RPMI8226 (cell line): ENCODE measurements around the gene AFAP1L2.
A peak's percentile ranks its signal among the peaks of the same experiment; 100 is the strongest.

Source experiments
- DNase-seq: peaks from one replicate; pipeline ENCODE4 v3.0.0-alpha.2; 2015

The AFAP1L2 gene, protein sequence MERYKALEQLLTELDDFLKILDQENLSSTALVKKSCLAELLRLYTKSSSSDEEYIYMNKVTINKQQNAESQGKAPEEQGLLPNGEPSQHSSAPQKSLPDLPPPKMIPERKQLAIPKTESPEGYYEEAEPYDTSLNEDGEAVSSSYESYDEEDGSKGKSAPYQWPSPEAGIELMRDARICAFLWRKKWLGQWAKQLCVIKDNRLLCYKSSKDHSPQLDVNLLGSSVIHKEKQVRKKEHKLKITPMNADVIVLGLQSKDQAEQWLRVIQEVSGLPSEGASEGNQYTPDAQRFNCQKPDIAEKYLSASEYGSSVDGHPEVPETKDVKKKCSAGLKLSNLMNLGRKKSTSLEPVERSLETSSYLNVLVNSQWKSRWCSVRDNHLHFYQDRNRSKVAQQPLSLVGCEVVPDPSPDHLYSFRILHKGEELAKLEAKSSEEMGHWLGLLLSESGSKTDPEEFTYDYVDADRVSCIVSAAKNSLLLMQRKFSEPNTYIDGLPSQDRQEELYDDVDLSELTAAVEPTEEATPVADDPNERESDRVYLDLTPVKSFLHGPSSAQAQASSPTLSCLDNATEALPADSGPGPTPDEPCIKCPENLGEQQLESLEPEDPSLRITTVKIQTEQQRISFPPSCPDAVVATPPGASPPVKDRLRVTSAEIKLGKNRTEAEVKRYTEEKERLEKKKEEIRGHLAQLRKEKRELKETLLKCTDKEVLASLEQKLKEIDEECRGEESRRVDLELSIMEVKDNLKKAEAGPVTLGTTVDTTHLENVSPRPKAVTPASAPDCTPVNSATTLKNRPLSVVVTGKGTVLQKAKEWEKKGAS

DNA sequence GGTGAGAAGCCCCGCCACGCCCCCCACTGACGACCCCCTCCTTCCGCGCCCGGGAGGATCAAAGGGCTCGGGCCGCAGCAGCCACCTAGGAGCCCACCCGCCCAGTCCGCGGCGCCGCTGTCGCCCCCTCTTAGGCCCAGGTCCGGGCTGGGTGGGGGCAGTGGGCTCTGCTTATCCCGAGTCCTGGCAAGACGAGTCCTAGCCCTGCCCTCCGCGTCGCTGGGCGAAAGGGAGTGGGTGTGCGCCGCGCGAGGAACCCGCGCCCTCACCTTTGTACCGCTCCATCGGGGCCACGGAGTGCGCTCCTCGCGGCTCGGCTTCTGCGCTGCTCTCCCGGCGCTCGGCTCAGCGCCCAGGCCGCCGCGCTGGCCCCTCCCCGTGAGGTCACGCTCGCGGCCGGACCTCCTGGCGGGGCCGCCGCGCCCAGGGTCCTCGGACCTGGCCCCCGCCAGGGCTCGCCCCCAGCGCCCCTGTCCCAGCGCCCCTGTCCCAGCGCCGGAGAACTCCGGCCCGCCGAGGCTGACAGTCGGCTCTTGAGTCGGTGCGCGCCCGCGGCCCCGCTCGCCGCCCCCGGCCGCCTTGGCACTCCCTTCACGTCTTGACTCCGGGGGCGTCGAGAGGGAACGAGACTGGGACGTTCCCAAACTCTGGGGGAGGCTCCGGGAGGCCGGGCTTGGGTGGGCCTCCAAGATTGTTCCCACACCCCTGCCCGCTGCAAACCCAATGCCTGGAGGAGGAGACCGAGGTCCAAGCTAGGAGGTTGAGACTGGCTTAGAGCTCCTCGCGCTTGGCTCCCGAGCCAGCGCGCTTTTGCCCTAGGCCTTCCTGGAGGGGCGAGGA, at the start of gene AFAP1L2:
Gene AFAP1L2, minus strand, starts transcription at position 332 of the 840 bp plus-strand sequence. Its CDS starts 47 bp downstream, at position 285.
- peak; percentile 49 for DNase-seq

DNA sequence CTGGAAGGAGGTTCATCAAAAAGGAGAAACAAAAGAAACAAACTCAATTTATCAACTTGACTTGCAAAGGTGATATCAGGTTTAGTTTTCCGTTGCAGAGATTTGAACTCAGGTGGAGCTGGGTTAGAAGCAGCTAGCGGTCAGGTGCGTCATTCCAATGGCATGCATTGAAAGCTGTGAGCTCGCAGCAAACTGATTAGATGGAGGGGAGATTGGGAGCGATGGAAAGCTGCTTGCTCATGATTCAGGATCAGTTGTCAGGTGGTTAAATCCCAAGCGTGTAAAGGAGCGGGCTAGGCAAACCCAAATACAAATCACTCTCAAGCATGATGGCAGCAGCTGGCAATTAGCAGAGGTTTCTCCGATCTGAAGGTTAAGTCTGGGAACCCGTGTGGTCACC, 49.3 kb upstream of the AFAP1L2 start:
- no peak for DNase-seq

- DNase-seq = no peak
Measured at GRCh38 chr10:114448897-114449296, 44.6 kb upstream of the AFAP1L2 start.

DNA sequence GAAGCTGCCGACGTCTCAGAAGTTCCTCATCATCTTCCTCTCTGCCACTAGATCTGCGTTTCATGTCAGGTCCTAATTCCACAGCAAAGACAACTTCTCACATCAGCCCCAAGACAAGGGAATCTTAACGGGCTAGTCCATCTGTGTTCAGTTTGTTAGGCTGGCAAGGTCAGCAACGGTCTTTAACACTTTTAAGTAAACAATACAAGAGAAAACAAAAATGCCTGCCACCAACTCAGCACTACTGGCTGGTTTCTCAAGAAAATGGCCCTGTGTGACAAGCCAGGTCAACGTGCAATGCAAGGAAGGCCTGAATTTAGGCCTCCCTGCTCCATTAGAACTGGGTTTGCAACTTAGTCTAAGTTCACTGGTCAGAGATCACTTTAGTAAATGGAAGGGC, 41.0 kb upstream of the AFAP1L2 start:
- DNase-seq = no peak

- no peak for DNase-seq
Measured at GRCh38 chr10:114444819-114445218, 40.5 kb upstream of the AFAP1L2 start.

DNA sequence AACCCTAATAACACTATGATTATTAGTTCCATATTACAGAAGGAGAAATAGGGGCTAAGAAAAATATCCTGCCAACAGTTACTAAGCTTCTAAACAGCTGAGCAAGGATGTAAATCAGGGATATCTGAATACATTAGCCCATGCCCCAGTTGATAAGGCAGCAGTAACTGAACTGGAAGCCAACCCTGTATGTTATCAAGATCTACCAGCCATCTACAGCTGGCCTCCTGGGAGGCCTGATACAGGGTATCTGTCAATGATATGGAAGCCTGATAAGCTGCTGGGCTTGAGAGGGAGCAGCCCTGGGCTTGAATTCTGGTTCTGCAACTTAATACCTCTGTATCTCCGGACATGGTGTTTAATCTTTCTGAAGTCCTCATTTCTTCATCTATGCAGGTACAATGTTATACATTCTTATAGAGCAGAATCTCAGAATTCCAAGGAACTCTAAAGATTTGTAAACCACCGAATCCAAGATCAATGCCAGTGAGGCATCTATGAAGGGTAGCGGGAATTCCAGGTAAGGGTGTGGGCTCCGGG, 37.9 kb upstream of the AFAP1L2 start:
- no peak for DNase-seq

GRCh38 chr10:114441107-114441506, 36.8 kb upstream of the AFAP1L2 start:
- DNase-seq = no peak

GRCh38 chr10:114437473-114438292, 33.4 kb upstream of the AFAP1L2 start:
- peak; percentile 8 for DNase-seq

GRCh38 chr10:114436941-114437340, 32.6 kb upstream of the AFAP1L2 start:
- DNase-seq = no peak

DNA sequence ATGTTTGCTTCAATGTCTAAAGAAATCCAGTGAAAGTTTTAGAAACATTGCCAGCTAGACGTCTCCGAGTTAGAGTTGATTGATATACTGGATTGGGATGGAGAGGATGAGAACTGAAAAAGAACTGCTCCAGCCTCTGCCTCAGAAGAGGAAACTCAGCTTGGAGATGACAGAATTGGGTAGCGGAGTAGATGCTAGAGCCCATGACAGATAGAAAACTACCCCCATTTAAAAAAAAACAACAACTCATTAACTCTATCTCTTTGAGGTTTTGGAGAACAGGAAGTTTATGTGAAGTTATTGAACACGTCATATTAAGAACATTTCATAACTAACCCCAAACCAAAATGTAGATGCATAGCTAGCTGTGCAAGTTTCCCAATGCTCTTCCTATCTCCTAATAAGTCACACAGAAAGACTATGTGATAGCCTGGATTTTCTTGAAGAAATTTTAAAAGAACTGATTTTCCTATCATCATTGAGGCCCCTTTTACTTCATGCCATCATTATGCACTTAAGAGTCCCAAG, 28.3 kb upstream of the AFAP1L2 start:
- no peak for DNase-seq

DNA sequence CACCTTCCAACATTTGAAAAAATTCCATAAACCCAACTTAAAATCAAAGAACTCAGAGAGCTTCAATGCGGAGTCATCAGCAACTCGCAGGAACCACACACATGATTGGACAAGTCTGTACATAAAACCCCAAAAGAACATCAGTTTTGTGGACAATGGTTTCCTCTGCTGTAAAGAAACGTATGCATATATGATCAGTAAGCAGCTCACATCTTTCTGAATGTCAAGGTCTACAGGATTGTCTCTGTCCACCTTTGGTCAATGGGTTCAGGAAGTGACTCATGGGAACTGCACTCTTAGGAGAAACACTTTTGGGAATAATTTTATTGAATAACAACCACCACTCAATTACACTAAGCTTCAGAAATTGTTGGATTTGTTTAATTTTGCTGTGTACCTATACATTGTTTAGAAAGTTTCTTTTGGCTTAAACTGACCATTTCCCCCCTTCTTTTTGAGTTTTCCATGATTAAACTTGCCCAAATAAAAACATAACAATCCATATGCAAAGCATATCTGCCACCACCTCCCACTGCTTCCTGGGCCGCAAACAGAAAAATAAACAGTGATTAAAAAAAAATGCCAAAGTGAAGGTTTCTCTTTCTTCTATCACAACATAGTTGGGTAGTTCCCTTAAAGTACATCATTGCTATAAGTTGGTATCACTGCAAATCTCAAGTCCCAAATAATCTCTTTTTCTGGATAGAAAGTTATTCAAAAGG, 27.3 kb upstream of the AFAP1L2 start:
- DNase-seq = no peak

DNA sequence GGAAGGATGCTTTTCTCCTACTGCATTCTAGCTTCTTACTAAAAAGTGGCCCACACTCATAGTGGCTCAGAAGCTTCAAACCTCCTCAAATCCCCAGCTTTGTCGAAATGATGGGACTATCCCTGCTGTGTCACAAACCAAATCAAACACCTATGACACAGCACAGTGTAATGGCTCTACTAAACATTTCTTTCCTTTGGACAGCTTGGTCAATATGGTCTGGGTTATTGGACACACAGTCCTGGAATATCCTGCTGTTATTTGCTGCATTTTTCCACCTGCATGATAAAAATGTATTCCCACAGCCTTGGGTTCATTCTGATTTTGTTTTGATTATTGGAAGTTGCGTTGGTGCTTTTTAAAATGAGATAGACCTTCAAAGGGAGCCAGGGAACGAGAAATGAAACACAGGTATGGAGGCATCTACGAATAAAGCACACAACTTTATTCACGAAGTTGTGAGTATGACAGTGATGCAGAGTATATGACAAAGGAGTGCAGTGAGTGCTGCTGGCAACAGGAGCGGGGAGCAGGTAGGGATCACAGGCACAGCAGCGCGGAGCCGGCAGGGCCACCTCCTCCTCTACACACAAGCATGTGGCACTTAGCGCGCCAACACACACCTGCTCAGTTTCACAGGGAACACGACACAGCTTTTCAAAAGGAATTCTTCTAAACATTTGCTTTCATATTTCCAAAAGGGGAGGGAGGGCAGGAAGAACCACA, 26.5 kb upstream of the AFAP1L2 start:
- DNase-seq = no peak

GRCh38 chr10:114429581-114430335, 25.5 kb upstream of the AFAP1L2 start:
- DNase-seq = no peak

- DNase-seq = no peak
Measured at GRCh38 chr10:114427124-114427852, 23.0 kb upstream of the AFAP1L2 start.

DNA sequence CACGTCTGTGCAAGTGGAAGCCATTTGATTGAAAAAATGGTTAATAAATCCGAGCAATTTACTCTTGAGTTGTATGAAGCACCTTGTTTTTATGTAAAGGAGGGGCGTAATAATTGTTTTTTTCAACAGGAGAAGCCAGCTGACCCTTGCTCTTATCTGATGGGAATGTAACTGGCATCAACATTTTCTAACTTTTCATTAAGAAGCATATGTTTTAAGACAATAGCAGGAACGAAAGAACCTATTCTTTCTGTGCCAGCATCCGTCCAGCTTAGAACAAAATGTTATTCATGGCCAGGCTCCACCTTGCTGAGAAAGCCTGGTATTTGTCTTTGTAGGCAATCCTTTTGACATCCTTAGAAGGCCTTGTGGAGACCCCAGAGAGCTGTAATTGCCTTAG, 22.2 kb upstream of the AFAP1L2 start:
- DNase-seq = no peak

- peak; percentile 12 for DNase-seq
Measured at GRCh38 chr10:114420811-114421485, 16.6 kb upstream of the AFAP1L2 start.

DNA sequence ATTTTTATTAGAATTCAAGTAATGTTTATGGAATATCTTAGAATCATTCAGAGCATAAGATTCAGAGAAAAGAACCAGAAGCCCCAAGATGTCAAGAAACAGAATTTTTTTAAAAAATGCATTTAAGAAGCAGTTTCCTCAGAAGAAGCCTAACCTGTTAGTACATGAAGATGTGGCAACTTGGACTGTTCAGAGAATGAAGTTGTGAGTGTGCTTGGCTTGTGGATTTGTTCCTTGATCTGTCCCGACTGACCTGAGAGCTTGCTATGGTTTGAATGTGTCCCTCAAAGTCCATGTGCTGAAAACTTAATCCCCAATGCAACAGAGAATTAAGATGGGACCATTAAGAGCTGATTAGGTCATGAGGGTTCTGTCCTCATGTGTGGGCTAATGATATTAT, 13.8 kb upstream of the AFAP1L2 start:
- DNase-seq = no peak
